ENCODE results near the gene PCGF1. TPM values are rescaled to one million over a fixed set of nuclear protein-coding genes. Genes with fewer than 3 reads are reported as not detected.

Gene PCGF1
- total and polyA plus RNA-seq, 2 of the 13 experiments (the other 11 are each of a cell fraction or from before 2014, with no cell fraction given), result 20.4 to 22.6 TPM

GRCh38 chr2:74527741-74528140 lies 20.2 kb upstream of the PCGF1 start:
- Histone ChIP-seq H4K20me1 (ENCODE audit: insufficient read depth, low read length) (no peaks in the 10 kb centered on the region), H2AFZ (ENCODE audit: low read length) (no peak overlapping the region), H3K4me1 (ENCODE audit: insufficient read depth, low read length) (peaks cover 69% of the 10 kb centered on the region), H3K79me2 (ENCODE audit: insufficient read depth, low read length) (peaks cover 50% of the 10 kb centered on the region), H3K4me2 (ENCODE audit: low read depth, low read length) (peak overlapping the region; percentile 94), H3K27me3 (ENCODE audit: control insufficient read depth in 1 of 2, insufficient read depth in 2 of 2, low read length in 2 of 2) (no peaks in the 10 kb centered on the region; a peak in 1 of 5 replicates), H3K9me3 (ENCODE audit: low read length) (no peaks in the 10 kb centered on the region), H3K9ac (ENCODE audit: insufficient read depth, low read depth, low read length) (peak overlapping the region; percentile 99; the same call in 1 of the 2 replicates), H3K4me3 (replicated peaks in 1 of 3; ENCODE audit: insufficient read depth in 1 of 3, low read depth in 2 of 3, low read length in 3 of 3) (peak overlapping the region; percentile 84 to 100 (median 100); a peak in 2 of 6 replicates), H3K36me3 (replicated peaks in 1 of 2; ENCODE audit: control insufficient read depth in 1 of 2, insufficient read depth in 2 of 2, low read length in 2 of 2) (peaks cover 23 to 37% of the 10 kb centered on the region in 2 experiments), H3K27ac (ENCODE audit: extremely low read length, insufficient read depth, low read length) (peak overlapping the region; percentile 95)
- in situ Hi-C loops (cut with HindIII; ENCODE audit: extremely low pct_ligation_motif_present, low pct_unique_long_range_greater_than_20kb) (no loop called here), intact Hi-C loops (cut with micrococcal nuclease; ENCODE audit: unreplicated experiment) (loop anchor here (2.0 kb wide), 1 partner anchor 69 kb away; the partner anchor contains the start of gene WBP1)
- TSS peak; percentile 49 for BruUV-seq (replicated peaks)
- ATAC-seq (no peak), FAIRE-seq (no peak), DNase-seq (ENCODE audit: low spot score) (no peak)
- TF ChIP-seq SMC3 (IDR thresholded peaks at IDR 0.05; ENCODE audit: low read length) (no peak), ZNF839 (CRISPR knock-in tag; IDR thresholded peaks at IDR 0.05; ENCODE audit: borderline replicate concordance) (no peak), ZEB1 (IDR thresholded peaks at IDR 0.05; ENCODE audit: insufficient replicate concordance, low read depth) (no peak), ZNF496 (CRISPR knock-in tag; IDR thresholded peaks at IDR 0.05; ENCODE audit: insufficient replicate concordance) (no peak), DDIT3 (CRISPR knock-in tag; IDR thresholded peaks at IDR 0.05) (no peak), MXD4 (CRISPR knock-in tag; IDR thresholded peaks at IDR 0.05) (no peak), DR1 (CRISPR knock-in tag; IDR thresholded peaks at IDR 0.05) (no peak), ZNF383 (CRISPR knock-in tag; IDR thresholded peaks at IDR 0.05; ENCODE audit: borderline replicate concordance) (no peak), CC2D1A (CRISPR knock-in tag; IDR thresholded peaks at IDR 0.05) (no peak), CCAR2 (optimal IDR thresholded peaks at IDR 0.05; ENCODE audit: low read depth, low read length) (no peak), MXI1 (IDR thresholded peaks at IDR 0.05; ENCODE audit: borderline replicate concordance, low read depth, low read length) (no peak)
- 93% methylated on average over 9 of the region's 9 CpGs for WGBS (ENCODE audit: low lambda C conversion rate)
- POLR2A ChIA-PET, result interaction anchor here (2.5 to 5.9 kb wide), 4 partner anchors 23 to 88 kb away, joined by 9 to 135 read pairs (median 84); partner anchors contain the start of genes CCDC142, LBX2, PCGF1 and TTC31
- CTCF ChIA-PET (ENCODE audit: low intra/inter-chr PET ratio, low total read pairs), result no interaction called here
